Measurements from ENCODE around the gene LSM12.
"Not testable (repeated sequence)": the region's sequence is repeated elsewhere in the genome, so short reads cannot be mapped to it uniquely, and the experiment has no call there.

LSM12 gene

GRCh38 chr17:44066204-44066930, at the start of gene LSM12:
Gene LSM12, minus strand, starts transcription at chr17:44066671. Its CDS starts 84 bp downstream, at chr17:44066587.
- peak; percentile 92 for DNase-seq

- peak; percentile 20 for DNase-seq
Measured at GRCh38 chr17:44115585-44116415, 49.3 kb upstream of the LSM12 start.

DNA sequence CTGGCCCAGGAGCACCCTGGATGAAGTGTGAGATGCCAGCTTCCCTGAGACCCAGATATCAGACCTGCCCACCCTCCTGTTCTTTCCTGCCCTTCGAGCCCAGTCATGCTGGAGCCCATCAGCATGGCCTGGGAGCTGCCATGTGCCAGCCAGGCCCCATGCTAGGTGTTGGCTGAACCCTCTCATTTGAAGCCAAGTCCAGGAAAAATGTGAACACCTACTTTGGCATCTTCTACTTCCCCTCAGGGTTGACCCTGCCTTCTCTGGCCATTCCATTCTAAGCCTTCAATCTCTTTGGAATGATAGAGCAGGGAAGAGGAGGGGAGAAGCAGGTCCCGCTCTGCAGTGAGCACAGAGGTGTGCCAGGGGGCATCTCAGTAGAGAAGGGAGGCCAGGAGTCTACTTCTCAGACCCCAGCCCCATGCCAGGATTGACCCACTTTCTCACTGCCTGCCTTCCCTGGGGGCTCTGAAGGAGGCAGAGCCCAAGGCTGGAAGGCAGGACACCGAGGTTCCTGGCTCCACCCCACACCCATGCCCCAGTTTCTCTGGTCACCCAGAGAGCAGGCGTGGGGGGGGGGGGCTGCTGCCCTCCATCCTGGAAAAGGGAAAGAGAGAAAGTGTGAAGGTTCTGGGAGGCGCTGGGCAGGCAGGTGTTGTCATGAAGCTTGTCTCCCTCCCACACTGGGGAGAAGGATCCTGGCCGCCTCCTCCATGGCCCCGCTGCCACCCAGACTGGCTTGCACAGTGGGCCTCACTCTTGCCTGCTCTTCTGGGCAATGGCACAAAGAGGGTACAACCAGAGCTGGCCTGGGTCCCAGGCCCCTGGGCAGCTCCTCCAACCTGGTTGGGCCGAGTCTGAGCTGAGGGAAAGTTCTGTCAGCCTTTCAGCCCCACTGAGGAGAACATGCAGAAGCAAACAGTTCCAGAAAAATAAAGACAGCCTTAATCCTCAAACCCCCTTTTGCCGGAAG, 47.7 kb upstream of the LSM12 start:
- no peak for DNase-seq

DNA sequence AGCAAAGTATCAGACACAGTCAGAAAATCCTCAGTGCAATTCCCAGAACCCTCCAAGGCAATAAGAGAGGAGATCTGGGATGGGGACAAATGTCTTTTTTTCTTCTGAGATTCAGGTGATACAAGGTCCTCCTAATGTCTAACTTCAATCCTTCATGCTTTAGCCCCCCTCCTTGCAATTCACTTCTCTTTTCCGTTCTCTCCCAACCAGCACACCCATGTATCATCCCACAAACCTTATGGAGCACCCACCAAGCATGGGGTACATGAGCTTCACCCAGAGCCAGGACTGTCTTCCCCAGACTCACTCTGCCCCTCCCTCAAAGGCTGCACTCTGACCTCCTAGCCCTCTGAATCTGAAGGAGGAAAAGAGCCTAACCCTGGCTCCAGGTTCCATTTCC, 46.9 kb upstream of the LSM12 start:
- DNase-seq = no peak

GRCh38 chr17:44112284-44113280, 46.1 kb upstream of the LSM12 start:
- no peak for DNase-seq

DNA sequence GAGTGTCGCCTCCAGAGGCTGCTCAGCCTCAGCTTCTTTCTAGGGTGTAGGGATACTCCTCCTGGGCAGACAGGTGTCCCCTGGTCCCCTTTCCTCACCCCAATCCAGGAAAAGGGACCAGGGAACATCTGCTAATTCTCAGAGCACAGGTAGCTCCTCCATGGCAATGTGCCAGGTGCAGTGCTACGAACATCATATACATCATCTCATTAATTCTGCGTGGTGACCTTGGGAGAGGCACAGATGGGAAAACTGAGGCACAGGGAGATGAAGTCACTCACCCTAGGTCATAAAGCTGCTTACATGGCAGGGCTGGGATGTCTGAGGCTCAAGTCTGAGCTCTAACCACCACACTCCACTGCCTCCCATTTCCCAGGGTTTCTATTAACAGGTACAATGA, 45.3 kb upstream of the LSM12 start:
- no peak for DNase-seq

GRCh38 chr17:44110823-44111633, 44.6 kb upstream of the LSM12 start:
- DNase-seq = peak; percentile 34

- no peak for DNase-seq
Measured at GRCh38 chr17:44110011-44110686, 43.7 kb upstream of the LSM12 start.

DNA sequence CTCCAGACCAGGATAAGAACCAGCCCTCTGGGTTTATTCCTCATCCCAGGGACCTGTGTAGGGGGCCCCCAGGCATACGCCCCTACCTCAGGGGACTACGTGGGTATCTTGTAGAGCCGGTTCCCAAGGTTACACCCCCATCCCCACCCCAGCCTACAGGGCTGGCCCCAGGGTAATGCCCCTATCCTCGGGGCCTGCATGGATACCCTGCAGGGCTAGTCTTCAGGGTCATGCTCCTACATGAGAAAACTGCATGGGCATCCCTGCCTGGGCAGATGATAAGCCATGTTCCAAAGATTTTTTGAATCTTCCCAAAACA, 42.8 kb upstream of the LSM12 start:
- DNase-seq = no peak

- DNase-seq = no peak
Measured at GRCh38 chr17:44108440-44109311, 42.2 kb upstream of the LSM12 start.

GRCh38 chr17:44106801-44107200, 40.3 kb upstream of the LSM12 start:
- no peak for DNase-seq

DNA sequence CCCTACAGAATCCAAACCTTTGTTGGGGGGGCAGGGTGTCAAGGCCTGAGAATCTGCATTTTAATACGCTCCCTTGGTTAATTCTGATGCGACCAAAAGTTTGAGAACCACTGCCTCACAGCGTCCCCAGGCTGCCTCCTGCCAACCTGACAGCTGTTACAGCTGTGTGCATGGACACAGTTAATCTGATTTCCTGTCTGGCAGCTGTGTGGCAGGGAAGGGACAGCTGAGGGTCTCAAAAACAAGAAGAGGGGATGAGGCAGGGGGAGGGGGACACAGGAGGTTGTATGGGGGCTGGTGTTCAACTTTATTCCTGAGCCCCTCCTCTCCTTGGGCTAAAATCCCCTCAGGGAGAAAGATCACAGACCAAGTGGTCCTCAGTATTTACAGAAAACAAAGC, 39.5 kb upstream of the LSM12 start:
- no peak for DNase-seq

DNA sequence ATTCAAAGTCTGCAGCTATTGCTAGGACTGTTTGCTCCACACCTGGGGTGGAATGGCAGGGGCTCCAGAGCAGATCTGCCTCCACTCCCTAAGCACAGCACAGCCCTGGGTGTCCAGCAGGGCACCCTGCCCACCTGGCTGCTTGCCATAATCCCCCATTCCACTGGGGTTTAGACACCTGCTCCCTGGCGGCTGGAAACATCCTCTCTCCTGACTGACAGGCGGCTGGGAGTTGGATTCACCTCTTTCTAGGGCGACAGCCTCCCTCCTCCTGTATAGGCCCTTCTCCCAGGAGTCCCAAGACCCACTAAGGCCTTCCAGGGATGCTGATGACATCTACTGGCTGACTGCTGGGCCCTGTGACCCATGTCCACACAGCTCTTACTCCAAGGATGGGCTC, 39.0 kb upstream of the LSM12 start:
- no peak for DNase-seq

DNA sequence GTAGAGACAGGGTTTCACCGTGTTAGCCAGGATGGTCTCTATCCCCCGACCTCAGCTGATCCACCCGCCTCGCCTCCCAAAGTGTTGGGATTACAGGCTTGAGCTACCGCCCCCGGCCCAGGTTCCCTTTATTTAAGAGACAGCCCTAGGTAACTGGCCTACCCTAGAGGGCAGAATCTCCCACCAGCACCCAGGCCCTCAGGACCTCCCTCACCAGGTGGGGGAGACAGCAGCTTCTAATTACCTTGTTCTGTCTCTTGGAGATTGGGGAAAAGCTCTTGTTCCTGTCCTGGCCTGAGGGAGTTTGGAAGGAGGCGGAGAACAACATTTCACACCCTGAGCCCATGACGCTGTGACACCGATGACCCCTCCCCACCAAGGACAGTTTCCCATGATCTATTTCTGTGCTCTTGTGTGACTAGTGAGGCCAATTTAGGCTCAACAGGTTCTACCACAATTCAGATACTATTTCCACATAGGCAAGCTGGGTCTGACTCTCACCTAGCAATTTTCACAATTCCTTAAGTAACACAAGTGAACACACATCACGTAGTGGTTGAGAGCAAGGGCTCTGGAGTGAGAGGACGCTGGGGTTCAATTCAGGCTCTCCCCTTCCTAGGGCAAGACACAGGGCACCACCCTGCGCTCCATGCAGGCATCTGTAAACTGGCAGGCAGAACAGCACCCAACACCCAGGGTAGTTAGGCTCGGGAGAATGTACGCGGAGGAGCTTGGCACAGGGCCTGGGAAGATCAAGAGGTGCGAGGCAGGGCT, 36.6 kb upstream of the LSM12 start:
- DNase-seq = no peak

DNA sequence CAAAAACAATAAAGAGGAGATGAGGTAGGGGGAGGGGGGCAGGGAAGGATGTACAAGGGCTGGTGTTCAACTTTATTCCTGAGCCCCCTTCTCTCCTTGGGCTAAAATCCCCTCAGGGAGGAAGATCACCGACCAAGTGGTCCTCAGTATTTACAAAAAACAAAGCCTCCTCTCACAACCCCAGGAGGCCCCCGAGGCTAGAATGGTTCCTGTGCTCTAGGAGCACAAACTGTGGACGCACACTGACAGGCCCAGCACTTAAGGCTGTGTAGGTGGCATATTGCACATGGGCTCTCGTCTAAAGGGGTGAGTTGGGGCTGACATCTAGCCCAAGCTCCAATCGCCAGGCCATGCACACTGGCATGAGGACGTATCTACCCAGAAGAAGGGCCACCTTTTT, 35.4 kb upstream of the LSM12 start:
- DNase-seq = not testable (repeated sequence)

- DNase-seq = no peak
Measured at GRCh38 chr17:44097110-44097958, 30.9 kb upstream of the LSM12 start.

GRCh38 chr17:44095647-44096496, 29.4 kb upstream of the LSM12 start:
- no peak for DNase-seq
